Hippocampal formation (tissue), 2 donors: Measurements from ENCODE around the gene TMEM132E.

Source experiments
- DNase-seq, 2 donors: peaks; one replicate each; lab custom pipeline; 2025; lab: John Stamatoyannopoulos, UW

TMEM132E gene

GRCh38 chr17:34665819-34666763 lies 86.7 kb downstream of the TMEM132E start:
- no peak for DNase-seq

- peak; percentile 5 for DNase-seq
Observed at GRCh38 chr17:34667656-34668055, 88.3 kb downstream of the TMEM132E start.

- DNase-seq, result no peak
Observed at GRCh38 chr17:34668206-34668605, 88.8 kb downstream of the TMEM132E start.

- no peak for DNase-seq
Observed at GRCh38 chr17:34669511-34669910, 90.1 kb downstream of the TMEM132E start.

GRCh38 chr17:34670618-34671017 lies 91.2 kb downstream of the TMEM132E start:
- no peak for DNase-seq

GRCh38 chr17:34671191-34671590 lies 91.8 kb downstream of the TMEM132E start:
- DNase-seq, result no peak

GRCh38 chr17:34672176-34672785 lies 92.9 kb downstream of the TMEM132E start:
- DNase-seq, result no peak

- DNase-seq, result no peak
Observed at GRCh38 chr17:34673516-34673915, 94.1 kb downstream of the TMEM132E start.

GRCh38 chr17:34673995-34674890 lies 94.9 kb downstream of the TMEM132E start:
- no peak for DNase-seq

- DNase-seq, result no peak
Observed at GRCh38 chr17:34675143-34675542, 95.8 kb downstream of the TMEM132E start.

- no peak for DNase-seq
Observed at GRCh38 chr17:34675605-34676004, 96.2 kb downstream of the TMEM132E start.

- no peak for DNase-seq
Observed at GRCh38 chr17:34680151-34680550, 100.8 kb downstream of the TMEM132E start.

- DNase-seq, result no peak
Observed at GRCh38 chr17:34682305-34682704, 102.9 kb downstream of the TMEM132E start.

GRCh38 chr17:34683390-34683789 lies 104.0 kb downstream of the TMEM132E start:
- DNase-seq, result no peak
